Suppressor macrophage treated with lipopolysaccharide for 4 hours (primary cell): Measurements from ENCODE around the gene SRRM2.

ENCODE experiments used
- DNase-seq: peaks from one replicate; pipeline ENCODE4 v3.0.0-alpha.2; 2020

Gene SRRM2

DNA sequence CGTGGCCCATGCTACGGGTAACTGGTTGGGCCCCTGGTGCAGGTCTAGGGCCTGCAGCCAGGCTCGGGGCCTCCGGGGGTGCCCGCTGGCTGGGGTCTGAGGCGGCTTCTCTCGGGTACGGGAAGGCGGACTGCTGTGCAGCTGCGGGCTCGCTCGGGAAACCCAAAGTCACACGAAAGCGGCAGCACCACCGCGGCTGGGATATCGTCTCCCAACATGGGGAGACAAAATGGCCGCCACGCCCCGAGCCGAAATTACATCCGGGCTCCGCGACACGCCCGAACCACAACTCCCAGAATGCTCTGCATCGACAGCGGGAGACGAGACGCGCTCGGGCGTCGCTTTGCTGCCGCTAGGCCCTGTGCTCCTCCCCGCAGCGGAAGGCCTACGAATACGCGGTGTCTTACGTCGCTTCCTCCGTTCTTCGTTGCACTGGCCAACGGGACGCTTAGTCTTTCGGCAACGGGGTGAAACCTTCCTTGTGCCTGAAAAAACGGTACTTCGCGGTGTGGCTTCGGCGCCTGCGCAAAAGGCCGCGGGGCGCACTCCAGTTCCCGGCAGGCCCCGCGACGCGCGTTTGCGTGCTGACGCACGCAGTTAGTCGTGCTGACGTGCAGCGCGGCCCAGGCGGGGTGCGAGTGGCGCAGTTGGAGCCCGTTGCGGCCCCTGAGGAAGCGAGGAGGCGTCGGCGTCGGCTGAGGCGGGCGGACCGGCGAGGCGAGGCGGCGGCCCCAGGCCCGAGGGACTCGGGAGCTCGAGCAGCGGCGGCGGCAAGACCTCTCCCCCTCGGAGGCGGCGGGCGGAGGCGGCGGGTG, at the start of gene SRRM2:
SRRM2 (plus strand) TSS at position 604 of the 815 bp plus-strand sequence. CDS start 3,727 bp downstream, outside the sequence.
- DNase-seq, result peak; percentile 98

DNA sequence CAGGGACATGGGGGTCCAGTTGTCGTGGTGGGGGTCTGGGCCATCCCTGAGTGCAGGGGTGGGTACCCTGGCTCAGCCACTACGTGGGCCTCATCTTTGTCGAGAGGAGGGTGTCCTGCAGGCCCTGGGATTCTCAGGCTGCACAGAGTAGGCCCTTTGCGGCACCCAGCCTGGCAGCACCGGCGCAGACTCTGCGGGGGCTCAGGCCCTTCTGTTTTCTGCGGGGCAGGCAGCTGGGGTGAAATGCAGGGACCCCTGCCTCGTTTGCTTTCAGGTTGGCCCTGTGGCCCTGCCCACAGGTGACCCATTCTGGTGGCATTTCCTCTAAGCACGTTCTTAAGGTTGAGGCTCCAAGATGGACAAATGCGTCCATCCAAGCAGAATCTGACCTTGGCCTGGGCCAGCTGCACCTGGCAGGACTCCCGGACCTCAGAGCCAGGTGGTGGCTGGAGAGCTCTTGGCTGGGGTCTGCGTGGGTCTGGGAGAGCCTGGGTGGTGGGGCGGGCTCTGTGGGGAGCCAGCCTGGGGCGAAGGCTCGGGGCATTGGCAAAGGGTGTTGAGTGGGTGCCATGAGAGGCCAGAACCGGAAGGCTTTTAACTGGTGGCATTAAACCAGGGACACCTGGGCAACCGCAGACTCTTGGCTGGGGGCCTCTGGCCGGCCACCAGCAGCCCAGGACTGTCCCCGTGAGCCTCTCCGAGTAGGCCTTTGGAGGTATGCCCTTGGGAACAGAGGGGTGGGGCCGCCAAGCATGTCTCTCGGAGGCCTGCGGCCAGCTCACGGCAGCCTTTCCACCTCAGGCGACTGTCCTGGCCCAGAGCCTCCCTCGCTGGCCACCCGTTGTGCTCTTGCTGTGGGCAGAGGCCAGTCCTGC, 49.3 kb upstream of the SRRM2 start:
- no peak for DNase-seq

DNA sequence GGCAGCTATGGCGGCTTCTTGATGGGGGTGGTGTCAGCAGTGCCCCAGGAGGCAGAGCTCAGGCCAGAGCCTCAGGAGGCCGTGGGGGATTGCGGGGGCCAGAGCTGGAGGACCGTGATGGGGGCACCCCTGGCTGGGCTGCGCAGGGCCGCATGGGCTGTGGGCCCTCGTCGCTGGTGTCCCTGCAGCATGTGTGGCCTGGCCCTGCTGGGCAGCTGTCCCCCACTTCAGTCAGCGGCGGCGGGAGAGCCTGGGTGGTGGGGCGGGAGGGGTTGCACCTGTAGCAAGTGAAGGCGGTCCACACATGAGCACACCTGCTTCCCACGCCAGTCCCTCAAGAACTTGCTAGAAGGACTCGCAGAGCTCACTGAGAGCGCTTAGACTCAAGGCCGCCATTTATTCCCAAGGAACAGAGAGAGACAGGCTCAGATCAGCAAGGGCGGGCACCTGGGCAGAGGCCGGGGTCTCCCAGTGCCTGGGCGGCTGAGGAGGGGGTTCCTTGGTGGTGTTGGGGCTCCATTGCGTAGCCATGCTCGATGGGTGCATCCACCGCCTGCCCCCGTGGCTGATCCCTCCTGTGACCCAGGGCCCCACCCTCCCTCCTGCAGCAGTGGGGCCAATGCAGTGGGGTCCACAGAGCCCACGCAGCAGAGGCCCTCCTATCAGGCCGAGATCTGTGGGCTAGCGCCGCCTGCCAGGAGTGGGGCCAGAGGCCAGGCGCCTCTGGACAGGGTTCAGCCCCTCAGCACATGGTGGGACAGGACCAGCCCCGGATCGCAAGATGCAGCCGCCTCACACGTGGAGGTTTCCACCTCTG, 48.1 kb upstream of the SRRM2 start:
- DNase-seq, result no peak

DNA sequence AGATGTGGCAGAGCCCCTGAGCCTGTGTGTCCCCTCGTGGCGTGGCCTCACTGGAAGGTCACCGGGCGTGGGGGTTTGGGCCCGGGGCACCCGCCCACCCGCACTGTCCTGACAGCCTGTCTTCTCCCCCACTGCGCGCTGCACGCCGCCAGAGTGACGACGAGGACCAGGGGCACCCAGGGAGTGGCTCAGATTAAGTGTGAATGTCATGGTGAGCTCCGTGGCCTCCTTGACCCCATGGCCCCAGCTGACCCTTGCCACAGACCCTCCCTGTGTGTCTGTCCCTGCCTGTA, 47.5 kb upstream of the SRRM2 start:
- DNase-seq, result no peak

DNA sequence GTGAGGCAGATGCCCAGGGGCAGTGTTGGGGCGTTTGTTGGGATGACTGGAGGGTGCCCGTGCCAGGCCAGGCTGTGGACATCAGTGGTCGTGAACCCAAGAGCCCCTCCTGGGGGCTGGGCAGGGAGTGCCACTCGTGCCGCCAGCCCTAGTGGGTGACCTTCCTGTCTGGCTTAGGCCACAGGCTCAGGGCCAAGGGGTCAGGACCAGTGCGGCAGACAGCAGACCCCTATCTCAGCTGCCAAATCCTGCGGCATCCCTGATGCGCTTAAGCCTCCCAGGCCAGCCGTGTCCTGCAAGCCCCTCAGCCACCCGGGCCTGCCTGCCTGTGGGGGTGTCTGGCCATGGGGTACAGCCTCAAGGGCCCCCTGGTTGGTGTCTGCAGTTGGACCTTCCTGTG, 47.1 kb upstream of the SRRM2 start:
- no peak for DNase-seq

DNA sequence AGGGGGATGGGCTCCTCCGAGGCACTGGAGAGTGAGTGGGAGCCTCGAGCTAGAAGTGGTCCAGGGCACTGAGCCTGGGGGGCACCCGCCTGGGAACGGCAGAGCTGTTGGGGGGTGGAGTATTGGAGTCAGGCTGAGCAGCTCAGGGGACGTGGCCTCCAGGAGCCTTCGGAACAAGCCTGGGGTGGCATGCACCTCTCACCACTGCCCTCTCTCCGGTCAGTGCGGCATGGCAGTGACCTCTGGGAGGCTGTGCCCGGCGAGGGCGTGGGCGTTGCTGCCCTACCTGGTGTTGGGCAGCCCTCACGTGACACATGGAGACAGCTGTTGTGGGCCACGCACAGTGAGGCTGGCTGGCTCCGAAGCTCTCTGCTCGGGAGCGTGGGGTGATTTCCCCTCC, 46.4 kb upstream of the SRRM2 start:
- no peak for DNase-seq

DNA sequence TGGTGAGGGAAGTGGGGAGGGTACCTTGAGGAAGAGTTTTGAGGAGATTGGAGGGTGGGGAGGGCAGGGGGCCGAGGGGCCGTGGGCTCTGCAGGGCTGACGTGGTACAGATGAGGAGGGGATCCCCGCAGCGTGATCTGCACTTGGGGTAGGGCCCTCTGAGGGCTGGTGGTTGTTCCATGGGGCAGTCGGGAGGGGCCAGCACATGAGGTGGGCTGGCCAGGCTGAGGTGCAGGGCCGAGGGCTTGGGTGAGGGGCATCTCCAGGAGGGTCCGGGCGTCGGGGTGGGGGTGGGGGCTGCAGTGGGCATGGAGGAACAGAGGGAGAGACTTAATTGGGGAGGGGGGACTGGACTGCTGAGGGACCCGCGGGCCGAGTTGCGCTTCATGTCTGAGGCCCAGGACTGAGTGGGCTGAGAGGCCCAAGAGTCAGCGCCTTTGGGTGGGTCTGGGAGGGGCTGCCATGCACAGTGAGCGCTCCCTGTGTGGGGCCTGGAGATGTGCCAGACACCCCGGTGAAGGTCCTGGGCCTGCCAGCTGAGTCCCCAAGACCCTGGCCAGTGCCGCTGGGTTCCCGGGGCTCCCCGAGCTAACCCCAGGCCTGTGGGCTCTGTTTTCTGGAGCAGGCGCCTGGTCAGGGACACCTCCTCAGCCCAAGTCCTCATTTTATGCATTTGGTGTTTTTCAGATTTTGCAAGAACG, 45.7 kb upstream of the SRRM2 start:
- no peak for DNase-seq

DNA sequence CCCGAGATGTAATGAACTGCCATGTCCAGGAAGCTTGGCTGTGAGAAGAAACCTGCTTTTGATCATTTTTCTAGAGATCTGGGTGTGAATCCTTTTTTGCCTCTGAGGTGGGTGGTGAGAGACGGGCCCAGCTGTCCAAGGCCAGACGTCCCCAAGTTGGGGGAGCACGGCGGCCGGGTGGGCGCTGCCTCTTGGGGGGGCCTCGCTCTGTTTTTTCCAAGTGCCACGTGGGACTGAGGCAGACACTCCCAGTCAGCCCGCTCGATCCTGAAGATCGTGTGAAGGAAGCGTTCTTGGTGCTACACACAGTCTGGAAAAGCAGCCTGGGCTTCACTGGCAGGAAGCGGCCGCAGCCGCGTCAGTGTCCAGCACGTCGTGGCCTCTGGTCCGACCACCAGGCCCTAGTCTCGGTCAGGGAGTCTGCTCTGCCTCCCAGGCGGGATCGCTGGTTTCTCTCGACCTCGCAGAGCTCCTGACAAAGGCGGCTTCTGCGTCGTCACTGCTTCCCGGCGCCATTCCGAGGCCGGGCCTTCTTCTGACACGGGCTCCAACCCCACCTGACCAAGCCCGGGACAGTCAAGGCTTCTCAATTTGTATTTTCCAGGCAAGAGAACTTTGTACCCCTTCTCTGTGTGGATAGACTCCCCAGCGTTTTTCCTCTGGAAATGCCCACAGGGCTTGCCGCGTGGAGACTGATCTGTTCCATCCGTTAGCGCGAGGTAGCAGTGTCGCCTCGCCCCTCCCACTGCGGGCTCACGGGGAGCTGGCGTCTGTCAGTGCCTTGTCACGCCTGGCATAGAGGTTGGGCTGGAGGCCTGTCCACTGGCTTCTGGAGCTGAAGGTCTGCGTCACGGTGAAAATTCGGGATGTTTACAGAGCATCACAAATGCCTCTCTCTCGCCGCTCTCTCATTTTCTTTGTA, 44.8 kb upstream of the SRRM2 start:
- no peak for DNase-seq

DNA sequence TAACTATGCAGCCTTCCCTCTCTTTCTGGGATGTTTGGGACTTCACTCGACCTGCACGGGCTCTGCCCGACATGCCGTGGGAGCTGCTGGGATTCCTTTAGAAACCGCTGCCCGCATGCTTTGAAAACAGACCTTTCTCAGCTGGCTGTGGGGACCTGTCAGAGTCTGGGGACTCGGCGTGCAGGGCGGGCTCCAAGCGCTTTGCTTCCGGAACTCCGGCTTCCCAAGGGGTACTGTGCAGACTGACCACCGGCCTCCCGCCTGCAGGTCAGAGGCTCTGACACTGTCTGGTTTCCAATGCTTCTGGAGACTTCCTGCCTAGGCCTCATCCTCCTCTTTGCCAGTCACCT, 44.2 kb upstream of the SRRM2 start:
- DNase-seq, result no peak

DNA sequence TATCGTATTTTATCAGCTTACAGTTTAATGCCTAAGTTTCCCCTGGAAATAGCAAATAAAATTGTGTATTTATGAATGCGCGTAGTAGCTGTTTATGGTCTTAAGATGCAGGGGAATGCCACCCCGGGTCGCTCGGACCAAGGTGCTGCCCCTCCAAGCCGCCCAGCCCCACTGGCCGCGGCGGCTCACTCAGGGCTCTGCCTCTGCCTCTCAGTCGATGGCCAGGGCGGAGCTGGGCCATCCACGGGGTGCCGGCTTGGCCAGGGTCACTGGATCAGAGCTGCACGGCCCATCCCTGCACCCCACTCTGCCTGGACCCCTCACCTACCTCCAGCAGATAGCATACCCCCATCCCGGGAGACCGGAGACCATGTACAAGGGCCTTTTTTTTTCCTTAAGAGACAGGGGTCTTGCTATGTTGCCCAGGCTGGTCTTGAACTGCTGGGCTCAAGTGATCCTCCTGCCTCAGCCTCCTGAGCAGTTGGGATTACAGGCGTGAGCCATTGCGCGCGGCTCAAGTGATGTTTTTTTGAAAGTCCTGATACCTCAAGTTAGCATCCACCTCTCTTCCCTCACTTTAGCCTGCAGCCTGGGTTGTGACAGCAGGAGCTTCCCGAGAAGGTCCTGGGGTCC, 43.4 kb upstream of the SRRM2 start:
- no peak for DNase-seq

DNA sequence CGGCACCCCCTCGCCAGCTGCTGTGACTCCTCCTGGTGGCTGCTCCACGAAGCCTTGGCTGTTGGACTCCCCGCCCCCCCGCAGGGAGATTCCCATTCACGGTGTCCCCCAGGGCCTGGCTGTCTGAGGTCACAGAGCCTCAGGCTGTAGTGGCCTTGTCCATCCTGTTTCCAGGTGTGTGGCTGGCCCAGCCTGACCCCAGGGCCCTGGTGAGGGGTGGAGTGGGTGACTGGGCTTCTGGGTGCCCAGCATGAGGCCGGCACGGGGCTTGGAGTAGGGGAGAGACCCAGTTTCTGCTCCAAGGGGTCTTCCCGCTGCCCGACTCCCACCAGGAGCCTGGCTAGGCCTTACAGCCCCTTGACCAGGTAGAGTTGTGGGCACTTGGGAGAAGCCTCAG, 42.9 kb upstream of the SRRM2 start:
- no peak for DNase-seq

DNA sequence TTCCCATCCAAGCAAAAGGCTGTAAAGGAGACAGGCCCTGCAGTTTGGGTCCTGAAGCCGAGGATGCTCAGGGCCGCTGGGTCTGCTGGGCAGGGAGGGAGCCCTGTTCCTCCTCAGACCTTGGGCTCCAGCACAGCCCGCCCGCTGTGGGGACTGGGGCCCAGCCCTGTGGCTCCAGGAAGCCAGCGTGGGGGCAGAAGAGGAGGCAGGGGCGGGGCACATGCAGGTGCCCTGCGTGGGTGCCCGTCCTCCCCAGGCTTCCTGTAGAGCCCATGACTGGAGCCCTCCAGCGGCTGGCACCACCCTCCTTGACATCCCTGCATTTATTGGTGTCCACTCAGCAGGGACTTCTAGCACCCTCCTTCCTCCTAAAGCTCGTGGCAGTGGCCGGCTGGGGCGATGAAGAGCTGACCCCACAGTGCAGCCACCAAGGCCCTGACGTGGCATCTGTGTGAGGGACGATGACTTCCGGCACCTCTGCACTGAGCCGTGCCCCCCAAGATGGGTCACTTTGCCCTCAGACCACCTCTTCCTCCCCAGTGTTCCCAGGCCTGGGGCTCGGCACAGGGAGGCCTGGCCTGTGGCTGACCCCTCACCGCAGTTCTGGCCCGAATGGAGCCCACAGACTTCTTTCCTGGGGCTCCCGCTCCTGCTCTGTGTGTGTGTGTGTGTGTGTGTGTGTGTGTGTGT, 42.3 kb upstream of the SRRM2 start:
- DNase-seq, result no peak

DNA sequence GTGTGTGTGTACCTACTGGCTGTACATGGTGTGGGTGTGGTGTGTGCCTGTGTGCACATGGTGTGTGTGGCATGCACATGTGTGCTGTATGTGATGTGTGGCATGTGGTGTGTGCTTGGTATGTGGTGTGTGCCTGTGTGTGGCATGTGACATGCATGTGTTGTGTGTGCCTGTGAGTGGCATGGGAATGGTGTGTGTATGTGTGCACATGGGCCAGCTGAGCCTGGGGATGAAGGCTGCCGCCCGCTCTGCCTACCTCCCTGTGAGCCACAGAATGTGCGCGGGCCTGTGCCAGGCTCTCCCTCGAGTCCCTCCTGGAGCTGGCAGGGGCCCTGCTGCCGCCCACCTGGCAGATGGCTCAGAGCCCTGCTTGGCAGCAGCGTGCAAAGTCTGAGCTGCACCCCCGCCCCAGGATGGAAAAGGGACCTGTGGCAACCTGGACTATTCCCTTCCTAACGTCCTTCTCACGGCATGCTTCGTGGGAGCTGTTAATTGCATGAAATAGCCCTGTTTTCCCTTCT, 41.7 kb upstream of the SRRM2 start:
- no peak for DNase-seq

DNA sequence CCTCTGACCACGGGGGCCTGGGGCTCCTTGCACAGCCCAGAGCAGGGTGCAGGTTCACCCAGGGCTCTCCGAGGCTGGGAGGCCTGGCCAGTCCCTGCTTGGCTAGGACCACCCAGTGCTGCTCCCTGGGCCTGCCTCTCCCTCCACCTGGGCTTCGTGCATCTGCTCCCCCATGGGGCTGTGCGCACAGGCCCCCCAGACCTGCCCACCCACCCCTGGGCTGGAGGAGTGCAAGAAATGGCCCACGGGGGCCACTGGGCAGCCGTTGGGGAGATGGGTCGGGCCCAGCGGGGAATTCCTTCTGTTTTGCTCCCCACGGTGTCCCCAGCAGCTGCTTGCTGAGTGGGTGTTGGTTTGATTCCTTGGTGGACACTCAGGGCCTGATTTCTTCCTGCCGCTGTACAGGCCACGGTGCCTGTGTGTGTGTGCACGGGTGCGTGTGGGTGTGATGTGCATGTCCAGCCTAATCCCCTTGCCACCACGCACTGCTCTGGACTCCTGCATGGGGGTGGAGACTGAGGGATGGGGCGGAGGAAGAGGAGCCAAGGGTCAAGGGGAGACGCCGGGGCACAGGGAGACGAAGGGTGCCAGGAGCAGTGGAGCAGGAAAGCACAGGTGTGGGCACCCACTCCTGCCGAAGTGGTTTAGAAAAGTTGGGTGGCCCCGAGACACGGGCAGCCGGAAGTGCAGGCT, 40.9 kb upstream of the SRRM2 start:
- DNase-seq, result no peak

DNA sequence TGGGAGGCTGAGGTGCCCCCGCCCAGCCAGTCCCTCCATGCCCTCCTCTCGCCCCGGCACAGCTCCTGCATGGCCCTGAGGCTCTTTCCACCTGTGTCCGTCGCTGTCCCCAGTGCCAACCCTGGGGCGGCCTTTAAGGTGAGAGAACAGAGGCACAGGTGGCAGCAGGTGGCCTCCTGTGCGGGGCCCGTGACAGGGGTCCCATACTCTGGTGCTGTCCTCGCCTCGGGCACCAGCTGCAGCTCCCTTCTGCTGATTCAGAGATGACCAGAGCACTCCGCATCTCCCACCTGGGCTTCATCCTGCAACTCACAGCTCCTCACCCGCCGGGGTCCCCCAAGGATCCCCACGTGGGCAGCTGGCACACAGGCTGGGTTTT, 40.4 kb upstream of the SRRM2 start:
- no peak for DNase-seq

DNA sequence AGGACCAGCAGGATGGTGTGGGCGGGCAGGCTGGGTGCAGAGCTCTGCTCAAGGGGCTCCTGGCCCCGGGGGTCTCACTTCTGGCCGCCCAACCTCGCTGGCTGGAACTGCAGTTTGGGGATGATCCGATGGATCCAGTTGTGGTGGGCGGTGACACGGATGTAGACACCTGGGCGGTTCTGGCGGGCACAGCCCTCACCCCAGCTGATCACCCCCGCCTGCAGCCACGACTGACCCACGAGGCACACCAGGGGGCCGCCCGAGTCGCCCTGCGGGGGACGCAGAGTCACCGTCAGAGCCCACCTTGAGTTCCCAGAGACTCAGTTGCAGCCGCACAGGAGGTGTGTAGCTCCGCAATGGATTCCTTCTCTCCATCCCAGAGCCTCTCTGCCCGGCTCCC, 39.9 kb upstream of the SRRM2 start:
- no peak for DNase-seq

DNA sequence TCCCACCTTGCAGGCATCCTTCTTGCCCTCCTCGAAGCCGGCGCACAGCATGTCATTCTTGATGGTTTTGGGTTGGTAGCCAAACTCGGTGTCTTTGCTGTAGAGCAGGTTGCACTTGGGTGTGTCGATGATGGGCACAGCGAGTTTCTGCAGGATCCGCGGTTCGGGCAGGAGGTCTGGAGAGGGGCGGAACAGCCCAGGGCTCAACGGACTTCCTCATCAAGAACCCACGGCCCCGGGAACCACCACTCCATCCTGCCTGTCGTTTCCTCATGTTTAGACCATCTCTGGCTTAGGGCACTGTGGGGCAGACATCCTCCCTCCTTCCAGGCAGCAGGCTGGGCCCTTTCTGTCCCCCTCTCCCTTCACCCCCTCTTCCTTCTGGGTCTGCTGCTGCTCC, 38.9 kb upstream of the SRRM2 start:
- DNase-seq, result no peak

DNA sequence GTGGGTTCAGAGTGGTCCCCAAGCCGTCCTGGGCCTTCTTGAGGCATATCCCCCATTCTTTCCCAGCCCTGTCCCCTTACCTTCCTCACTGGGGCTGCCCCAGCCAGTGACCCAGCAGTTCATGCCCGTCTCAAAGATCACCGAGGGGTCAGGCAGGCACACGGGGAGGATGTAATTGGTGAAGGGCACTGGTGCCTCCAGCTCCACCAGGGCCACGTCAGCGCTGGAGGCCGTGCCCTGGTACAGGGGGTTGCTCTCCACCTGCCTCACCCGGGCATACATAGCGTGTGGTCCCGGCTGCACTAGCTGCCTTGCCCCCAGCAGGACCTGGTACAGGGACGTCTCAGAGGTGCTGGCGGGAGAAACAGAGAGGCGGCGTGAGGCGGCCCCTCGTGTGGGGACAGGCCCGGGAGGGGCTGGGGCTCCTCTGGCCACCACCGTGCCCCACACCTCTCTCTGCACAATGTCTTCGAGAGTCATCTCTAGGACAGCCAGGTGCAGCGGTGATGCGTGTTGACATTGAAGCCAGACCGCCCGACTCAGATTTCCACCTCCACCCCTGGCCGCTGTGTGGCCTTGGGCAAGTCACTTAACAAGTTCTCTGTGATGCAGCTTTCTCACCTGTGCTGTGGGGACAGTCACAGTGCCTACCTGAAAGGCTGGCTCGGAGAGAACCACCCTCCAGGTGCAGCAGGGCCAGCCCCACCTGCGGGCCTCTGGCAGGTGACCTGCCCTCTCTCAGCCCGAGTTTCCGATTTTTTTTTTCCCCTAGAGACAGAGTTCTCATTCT, 38.3 kb upstream of the SRRM2 start:
- DNase-seq, result no peak

DNA sequence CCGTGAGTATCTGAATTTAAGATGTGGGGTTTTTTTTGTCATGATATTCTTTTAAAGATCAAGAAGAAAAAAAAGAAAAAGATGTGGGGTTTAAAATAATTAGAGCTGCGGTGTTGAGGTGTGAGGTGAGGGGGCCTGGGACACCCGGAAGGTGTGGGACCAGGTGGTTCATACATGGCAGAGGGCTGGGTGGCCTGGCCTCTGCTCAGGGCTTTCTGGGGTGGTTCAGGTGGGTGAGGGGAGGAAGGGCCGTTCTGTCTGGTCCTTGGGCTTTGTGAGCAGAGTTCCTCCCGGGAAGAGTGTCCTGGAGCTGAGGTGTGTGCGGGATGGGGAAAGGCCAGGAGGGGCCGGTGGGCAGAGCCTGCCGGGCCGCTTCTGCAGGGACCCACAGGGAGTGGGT, 37.4 kb upstream of the SRRM2 start:
- DNase-seq, result no peak
